Mesenchymal stem cell (in vitro differentiated cells and primary cell): Measurements from ENCODE around the gene ZBED3.

Experiments used
- DNase-seq: peaks from one replicate; pipeline ENCODE4 v3.0.0-alpha.2; 2013
- H2AFZ ChIP-seq: one replicate; pipeline ENCODE4 v1.6.1; 2013; ENCODE audit warnings: low read depth, mild to moderate bottlenecking, control low read depth, inconsistent platforms, low read length, moderate library complexity
- H2AK5ac ChIP-seq: 2 replicates; pipeline ENCODE4 v1.6.1; 2013; ENCODE audit warnings: low read length, moderate library complexity, mild to moderate bottlenecking, inconsistent platforms; ENCODE audit not compliant: severe bottlenecking
- H2BK120ac ChIP-seq: one replicate; pipeline ENCODE4 v1.6.1; 2013; ENCODE audit warnings: low read depth, mild to moderate bottlenecking, inconsistent platforms, low read length, moderate library complexity
- H2BK12ac ChIP-seq, 2 experiments: one replicate each; pipeline ENCODE4 v1.6.1; 2013; ENCODE audit warnings: inconsistent platforms in 2 of 2, low read length in 2 of 2, mild to moderate bottlenecking in 2 of 2, moderate library complexity in 2 of 2, control low read depth in 1 of 2
- H2BK15ac ChIP-seq: one replicate; pipeline ENCODE4 v1.6.1; 2013; ENCODE audit warnings: mild to moderate bottlenecking, low read depth, inconsistent platforms; ENCODE audit not compliant: poor library complexity, severe bottlenecking
- H2BK5ac ChIP-seq: 2 replicates; pipeline ENCODE4 v1.6.1; 2013; ENCODE audit warnings: low read depth, mild to moderate bottlenecking, low read length, control low read depth, inconsistent platforms; ENCODE audit not compliant: poor library complexity, severe bottlenecking
- H3K14ac ChIP-seq, 2 experiments: one replicate each; pipeline ENCODE4 v1.6.1; 2013; ENCODE audit warnings: inconsistent platforms in 2 of 2, low read length in 2 of 2, control low read depth in 1 of 2, mild to moderate bottlenecking in 1 of 2, moderate library complexity in 1 of 2
- H3K18ac ChIP-seq, 2 experiments: one replicate each; pipeline ENCODE4 v1.6.1; 2013; ENCODE audit warnings: inconsistent platforms in 2 of 2, low read length in 2 of 2, control low read depth in 1 of 2, low read depth in 1 of 2, mild to moderate bottlenecking in 1 of 2
- H3K23ac ChIP-seq, 2 experiments: one replicate each; pipeline ENCODE4 v1.6.1; 2013; ENCODE audit warnings: inconsistent platforms in 2 of 2, low read length in 2 of 2, mild to moderate bottlenecking in 2 of 2, moderate library complexity in 2 of 2, control low read depth in 1 of 2
- H3K27ac ChIP-seq: 2 replicates; pipeline ENCODE4 v1.5.1; 2013; ENCODE audit warnings: mild to moderate bottlenecking, moderate library complexity, low read length, control low read depth, inconsistent platforms; ENCODE audit not compliant: poor library complexity, severe bottlenecking
- H3K27me3 ChIP-seq, 2 experiments: 2 replicates each; pipeline versions ENCODE4 v1.6.1 to v1.7.0; 2013; ENCODE audit warnings: low read length in 2 of 2, mild to moderate bottlenecking in 2 of 2, moderate library complexity in 2 of 2, control low read depth in 1 of 2, inconsistent platforms in 1 of 2; ENCODE audit not compliant: control insufficient read depth in 1 of 2, insufficient read depth in 1 of 2
- H3K36me3 ChIP-seq, 2 experiments: 2 replicates each; pipeline versions ENCODE4 v1.6.1 to v1.7.0; 2013; ENCODE audit warnings: low read length in 2 of 2, control low read depth in 1 of 2, inconsistent platforms in 1 of 2, low read depth in 1 of 2, mild to moderate bottlenecking in 1 of 2; ENCODE audit not compliant: insufficient read depth in 2 of 2, control insufficient read depth in 1 of 2
- H3K4ac ChIP-seq, 2 experiments: one replicate each; pipeline ENCODE4 v1.6.1; 2013; ENCODE audit warnings: inconsistent platforms in 2 of 2, low read length in 2 of 2, mild to moderate bottlenecking in 2 of 2, moderate library complexity in 2 of 2, control low read depth in 1 of 2, low read depth in 1 of 2
- H3K4me1 ChIP-seq: 2 replicates; pipeline ENCODE4 v1.6.1; 2013; ENCODE audit warnings: low read depth, low read length, control low read depth; ENCODE audit not compliant: control insufficient read depth, insufficient read depth
- H3K4me2 ChIP-seq: 2 replicates; pipeline ENCODE4 v1.6.1; 2013; ENCODE audit warnings: low read length, mild to moderate bottlenecking, inconsistent platforms; ENCODE audit not compliant: poor library complexity, severe bottlenecking
- H3K4me3 ChIP-seq, 2 experiments: 2 replicates each; pipeline versions ENCODE4 v1.5.1 to v1.7.0; 2013; ENCODE audit warnings: low read length in 2 of 2, mild to moderate bottlenecking in 2 of 2, control low read depth in 1 of 2, low read depth in 1 of 2; ENCODE audit not compliant: insufficient read depth in 1 of 2
- H3K79me1 ChIP-seq: replicated peaks from 2 replicates; pipeline ENCODE4 v1.6.1; 2013; ENCODE audit warnings: mild to moderate bottlenecking, control low read depth, low read length, inconsistent platforms; ENCODE audit not compliant: poor library complexity, severe bottlenecking
- H3K9ac ChIP-seq: 2 replicates; pipeline ENCODE4 v1.7.0; 2013; ENCODE audit warnings: mild to moderate bottlenecking, low read length, moderate library complexity
- H3K9me3 ChIP-seq: 2 replicates; pipeline ENCODE4 v1.7.0; 2013; ENCODE audit warnings: mild to moderate bottlenecking, low read length; ENCODE audit not compliant: control insufficient read depth
- H4K8ac ChIP-seq: one replicate; pipeline ENCODE4 v1.6.1; 2013; ENCODE audit warnings: inconsistent platforms, mild to moderate bottlenecking, low read length, moderate library complexity
- H4K91ac ChIP-seq: one replicate; pipeline ENCODE4 v1.6.1; 2013; ENCODE audit warnings: mild to moderate bottlenecking, low read length, inconsistent platforms
- WGBS: methylation state at CpG from one replicate; pipeline ENCODE4 v1.1.7; 2013; ENCODE audit warnings: mixed read lengths; 5-methylcytosine and 5-hydroxymethylcytosine counted together

ZBED3 gene

GRCh38 chr5:77065256-77065655 lies 21.8 kb downstream of the ZBED3 start:
- Histone ChIP-seq H2BK120ac (no peak overlapping the region), H2AFZ (no peak overlapping the region), H2BK5ac (no peak overlapping the region), H3K4ac (no peak overlapping the region), H3K14ac (no peak overlapping the region), H3K9ac (no peak overlapping the region), H3K9me3 (peaks cover 13% of the 10 kb centered on the region), H3K4me3 (no peak overlapping the region), H3K18ac (no peak overlapping the region), H2AK5ac (no peak overlapping the region), H3K36me3 (peaks cover 0 to 58% of the 10 kb centered on the region in 2 experiments), H3K23ac (no peak overlapping the region), H2BK12ac (no peak overlapping the region), H4K91ac (no peak overlapping the region), H2BK15ac (no peak overlapping the region), H3K4me1 (no peaks in the 10 kb centered on the region), H3K27me3 (no peaks in the 10 kb centered on the region), H3K4me2 (no peak overlapping the region), H4K8ac (no peak overlapping the region), H3K27ac (no peak overlapping the region), H3K79me1 (peaks cover 3% of the 10 kb centered on the region)
- no CpG with 5 or more reads among the region's 3 CpGs for WGBS
- no peak for DNase-seq

- Histone ChIP-seq H3K27me3 (no peaks in the 10 kb centered on the region), H2BK15ac (no peak overlapping the region), H4K8ac (no peak overlapping the region), H2BK12ac (no peak overlapping the region), H3K4me3 (no peak overlapping the region), H3K4me1 (no peaks in the 10 kb centered on the region), H2AFZ (no peak overlapping the region), H3K9me3 (peaks cover 17% of the 10 kb centered on the region), H3K27ac (no peak overlapping the region), H3K23ac (no peak overlapping the region), H3K4me2 (no peak overlapping the region), H2AK5ac (no peak overlapping the region), H3K4ac (no peak overlapping the region), H2BK120ac (no peak overlapping the region), H3K14ac (no peak overlapping the region), H4K91ac (no peak overlapping the region), H3K36me3 (peaks cover 4 to 67% of the 10 kb centered on the region in 2 experiments), H3K9ac (no peak overlapping the region), H2BK5ac (no peak overlapping the region), H3K79me1 (peaks cover 1% of the 10 kb centered on the region), H3K18ac (no peak overlapping the region)
- no peak for DNase-seq
- WGBS = 100% methylated on average over 2 of the region's 3 CpGs
Measured at GRCh38 chr5:77064040-77064439, 23.0 kb downstream of the ZBED3 start.

- no peak overlapping the region for H4K91ac ChIP-seq
- H2BK5ac ChIP-seq = no peak overlapping the region
- no peak overlapping the region for H2AK5ac ChIP-seq
- H3K4me1 ChIP-seq = no peaks in the 10 kb centered on the region
- peaks cover 3% of the 10 kb centered on the region for H3K79me1 ChIP-seq
- no peak overlapping the region for H2BK15ac ChIP-seq
- no peak overlapping the region for H2BK12ac ChIP-seq
- H3K14ac ChIP-seq = no peak overlapping the region
- no peak overlapping the region for H3K4me3 ChIP-seq
- peaks cover 10 to 59% of the 10 kb centered on the region in 2 experiments for H3K36me3 ChIP-seq
- no peak overlapping the region for H3K4me2 ChIP-seq
- WGBS = 100% methylated on average over 1 of the region's 1 CpG
- no peak overlapping the region for H3K18ac ChIP-seq
- H4K8ac ChIP-seq = no peak overlapping the region
- no peak overlapping the region for H3K23ac ChIP-seq
- H3K9ac ChIP-seq = no peak overlapping the region
- H3K27me3 ChIP-seq = no peaks in the 10 kb centered on the region
- no peak overlapping the region for H2BK120ac ChIP-seq
- no peaks in the 10 kb centered on the region for H3K9me3 ChIP-seq
- H3K4ac ChIP-seq = no peak overlapping the region
- no peak for DNase-seq
- H2AFZ ChIP-seq = no peak overlapping the region
- no peak overlapping the region for H3K27ac ChIP-seq
Measured at GRCh38 chr5:77046416-77047073, 40.5 kb downstream of the ZBED3 start.

- Histone ChIP-seq H3K18ac (no peak overlapping the region), H3K4ac (no peak overlapping the region), H2AK5ac (no peak overlapping the region), H3K4me3 (no peak overlapping the region), H2BK15ac (no peak overlapping the region), H4K8ac (no peak overlapping the region), H3K4me2 (no peak overlapping the region), H2AFZ (no peak overlapping the region), H2BK120ac (no peak overlapping the region), H3K79me1 (peaks cover 10% of the 10 kb centered on the region), H3K4me1 (peaks cover 1% of the 10 kb centered on the region), H3K27ac (no peak overlapping the region), H2BK12ac (no peak overlapping the region), H3K9me3 (no peaks in the 10 kb centered on the region), H3K23ac (no peak overlapping the region), H3K36me3 (peaks cover 11 to 66% of the 10 kb centered on the region in 2 experiments), H2BK5ac (no peak overlapping the region), H4K91ac (no peak overlapping the region), H3K14ac (no peak overlapping the region), H3K9ac (no peak overlapping the region), H3K27me3 (no peaks in the 10 kb centered on the region)
- no peak for DNase-seq
- WGBS = 100% methylated on average over 1 of the region's 1 CpG
Measured at GRCh38 chr5:77035950-77036349, 51.1 kb downstream of the ZBED3 start.
